ENCODE data around the gene AQP12B. TPM values are rescaled to one million over a fixed set of nuclear protein-coding genes. Genes with fewer than 3 reads are reported as not detected.
A peak's percentile ranks its signal among the peaks of the same experiment; 100 is the strongest.

Gene AQP12B
- total RNA-seq, 2 experiments from 2014 or later, result not detected

- H3K27me3 Mint-ChIP-seq, result peaks cover 16% of the 10 kb centered on the region
- intact Hi-C loops (cut with micrococcal nuclease), result no loop called here
- H3K9me3 Mint-ChIP-seq, result no peaks in the 10 kb centered on the region
- ChIA-PET POLR2A (interaction anchor here (1.2 kb wide), 1 partner anchor 29 kb away, joined by 3 read pairs; no protein-coding TSS in a partner anchor), CTCF (no interaction called here)
- no peaks in the 10 kb centered on the region for H3K36me3 Mint-ChIP-seq
- DNase-seq, result peak; percentile 43
- H3K27ac Mint-ChIP-seq, result no peak overlapping the region
- no peak overlapping the region for H3K4me3 Mint-ChIP-seq
- H3K4me1 Mint-ChIP-seq (ENCODE audit: low read depth), result peaks cover 10% of the 10 kb centered on the region
Observed at GRCh38 chr2:240655931-240656886, 26.5 kb downstream of the AQP12B start.

DNA sequence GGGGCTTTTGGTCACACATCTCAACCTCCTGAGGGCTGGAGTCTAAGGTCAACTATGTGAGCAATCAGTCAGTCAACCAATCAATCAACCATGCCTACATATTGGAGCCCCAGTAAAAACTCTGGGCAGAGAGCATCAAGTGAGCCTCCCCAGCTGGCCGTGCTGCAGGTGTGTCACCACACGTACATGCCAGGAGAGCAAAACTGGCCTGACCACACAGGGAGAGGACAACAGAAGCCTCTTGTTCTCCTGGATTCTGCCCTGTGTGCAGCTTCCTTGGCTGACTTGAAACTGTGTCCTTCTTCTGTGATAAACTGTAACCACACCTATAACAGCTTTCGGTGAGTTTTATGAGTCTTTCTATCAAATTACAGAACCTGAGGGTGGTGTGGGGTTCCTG lies 31.5 kb downstream of the AQP12B start:
- POLR2A ChIA-PET, result interaction anchor here (1.2 kb wide), 1 partner anchor 93 kb away, joined by 3 read pairs; no protein-coding TSS in a partner anchor
- CTCF ChIA-PET, result no interaction called here
- Mint-ChIP-seq H3K27me3 (peaks cover 44% of the 10 kb centered on the region), H3K27ac (no peak overlapping the region), H3K4me1 (ENCODE audit: low read depth) (peaks cover 5% of the 10 kb centered on the region), H3K4me3 (no peak overlapping the region), H3K9me3 (no peaks in the 10 kb centered on the region), H3K36me3 (no peaks in the 10 kb centered on the region)
- intact Hi-C loops (cut with micrococcal nuclease), result no loop called here
- no peak for DNase-seq

DNA sequence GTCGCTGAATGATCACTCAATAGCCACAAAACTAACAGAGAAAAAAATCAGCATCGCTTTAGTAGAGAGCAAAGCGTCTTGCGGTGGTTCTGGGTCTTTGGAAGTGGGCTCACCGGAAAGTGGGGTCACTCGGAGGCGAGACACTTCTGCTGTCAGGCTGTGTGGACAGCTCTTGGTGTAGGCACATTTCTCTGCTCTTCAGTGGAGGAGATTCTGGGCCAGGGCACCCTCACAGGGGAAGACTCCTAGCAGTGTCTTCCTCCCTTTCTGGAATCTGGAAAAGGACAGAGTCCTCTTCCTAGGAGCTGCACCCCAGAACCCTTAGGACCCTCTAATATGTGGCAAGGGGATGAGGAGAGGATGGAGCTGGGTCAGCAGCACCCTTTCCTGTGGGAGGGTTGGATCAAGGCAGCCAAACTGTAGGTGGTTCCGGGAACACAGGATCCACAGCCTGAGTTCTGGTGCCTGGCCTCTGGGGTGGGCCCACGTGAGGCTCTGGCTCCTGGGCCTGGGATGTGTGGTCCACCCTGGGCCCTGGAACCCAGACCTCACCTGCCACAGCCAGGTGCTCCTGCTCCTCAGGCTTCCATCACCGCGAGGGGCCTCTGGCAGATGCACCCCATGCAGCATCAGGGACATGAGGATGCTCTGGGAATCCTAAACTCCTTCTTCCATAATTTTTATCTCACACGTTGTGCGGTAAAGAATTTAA lies 32.3 kb downstream of the AQP12B start:
- no peak for DNase-seq
- intact Hi-C loops (cut with micrococcal nuclease), result no loop called here
- Mint-ChIP-seq H3K4me3 (no peak overlapping the region), H3K9me3 (no peaks in the 10 kb centered on the region), H3K27ac (no peak overlapping the region), H3K27me3 (peaks cover 44% of the 10 kb centered on the region), H3K36me3 (no peaks in the 10 kb centered on the region), H3K4me1 (ENCODE audit: low read depth) (peaks cover 5% of the 10 kb centered on the region)
- CTCF ChIA-PET, result no interaction called here
- POLR2A ChIA-PET, result no interaction called here

DNA sequence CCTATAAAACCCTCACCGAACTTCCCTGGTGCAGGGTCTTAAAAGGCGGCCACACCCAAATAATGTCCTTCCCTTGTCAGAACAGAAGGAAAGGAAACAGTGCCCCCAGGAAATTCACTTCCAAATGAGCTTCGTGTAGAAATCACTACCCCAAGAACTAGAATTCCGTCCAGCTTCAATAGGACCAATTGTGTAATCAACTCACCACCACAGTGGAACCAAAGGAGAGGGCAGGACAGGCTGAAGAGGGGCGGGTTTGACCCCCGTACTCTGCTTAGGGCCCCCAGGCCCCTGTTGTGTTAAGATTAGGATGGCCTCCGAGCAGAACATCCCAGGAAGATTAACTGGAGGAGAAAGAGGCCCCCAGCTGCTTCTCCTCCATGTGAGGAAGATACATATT lies 33.4 kb downstream of the AQP12B start:
- peaks cover 2% of the 10 kb centered on the region for H3K4me1 Mint-ChIP-seq (ENCODE audit: low read depth)
- CTCF ChIA-PET, result no interaction called here
- peaks cover 34% of the 10 kb centered on the region for H3K27me3 Mint-ChIP-seq
- H3K36me3 Mint-ChIP-seq, result no peaks in the 10 kb centered on the region
- no peak overlapping the region for H3K27ac Mint-ChIP-seq
- no peaks in the 10 kb centered on the region for H3K9me3 Mint-ChIP-seq
- intact Hi-C loops (cut with micrococcal nuclease), result no loop called here
- POLR2A ChIA-PET, result no interaction called here
- H3K4me3 Mint-ChIP-seq, result no peak overlapping the region
- no peak for DNase-seq

DNA sequence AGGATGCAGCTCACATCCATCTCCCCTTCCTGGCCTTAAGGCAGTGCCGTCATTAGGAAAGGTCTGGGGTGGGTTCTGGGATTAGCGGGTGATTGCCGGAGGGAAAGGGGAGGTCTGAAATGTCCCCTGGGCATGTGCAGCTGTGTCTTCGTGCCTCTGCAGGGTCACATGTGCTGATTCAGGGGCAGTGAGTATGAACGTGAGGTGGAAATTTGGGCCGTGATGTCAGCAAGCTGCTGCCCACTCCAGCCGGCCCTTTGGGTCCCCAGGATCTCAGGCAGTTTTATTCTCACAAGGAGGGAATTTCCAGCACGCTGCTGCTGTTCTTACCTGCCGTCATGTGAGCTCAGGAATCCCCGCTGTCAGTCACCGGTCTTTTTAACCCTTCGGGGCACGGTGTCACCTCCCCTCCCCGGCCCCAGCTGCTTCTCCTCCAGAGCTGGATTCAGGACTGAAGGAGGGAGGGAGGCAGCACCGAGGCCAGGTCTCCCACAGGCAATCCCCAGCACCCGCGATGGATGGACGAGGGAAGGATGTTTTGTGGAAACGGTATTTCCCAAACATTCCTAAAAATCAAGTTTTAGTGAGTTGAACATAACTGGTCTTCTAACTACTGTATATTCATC lies 33.9 kb downstream of the AQP12B start:
- no peak for DNase-seq
- Mint-ChIP-seq H3K9me3 (no peaks in the 10 kb centered on the region), H3K4me3 (no peak overlapping the region), H3K36me3 (no peaks in the 10 kb centered on the region), H3K27ac (no peak overlapping the region), H3K4me1 (ENCODE audit: low read depth) (peaks cover 2% of the 10 kb centered on the region), H3K27me3 (peaks cover 33% of the 10 kb centered on the region)
- POLR2A ChIA-PET, result no interaction called here
- intact Hi-C loops (cut with micrococcal nuclease), result no loop called here
- CTCF ChIA-PET, result no interaction called here

DNA sequence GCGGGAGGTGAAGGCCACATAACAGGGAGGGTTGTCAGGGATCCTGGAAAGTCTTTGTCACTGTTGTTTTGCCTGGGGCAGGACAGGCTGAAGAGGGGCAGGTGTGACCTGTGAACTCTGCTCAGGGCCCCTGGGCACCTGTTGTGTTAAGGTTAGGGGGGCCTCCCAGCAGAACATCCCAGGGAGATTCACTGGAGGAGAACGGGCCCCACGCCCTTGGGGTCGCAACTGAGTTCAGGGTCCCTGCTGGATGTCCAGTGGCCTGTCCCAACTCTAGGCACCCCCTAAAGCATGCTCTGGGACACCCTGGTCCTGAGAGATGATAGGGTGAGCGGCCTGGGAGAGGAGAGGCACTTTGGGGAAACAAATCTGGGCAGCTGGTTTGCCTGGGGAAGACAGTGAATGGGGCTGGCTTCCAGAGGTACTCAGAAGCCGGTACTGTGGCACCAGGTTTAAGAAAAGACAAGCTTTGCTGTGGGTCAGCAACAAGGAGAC lies 34.5 kb downstream of the AQP12B start:
- Mint-ChIP-seq H3K27ac (no peak overlapping the region), H3K4me1 (ENCODE audit: low read depth) (peaks cover 2% of the 10 kb centered on the region), H3K4me3 (no peak overlapping the region), H3K27me3 (peaks cover 32% of the 10 kb centered on the region), H3K36me3 (no peaks in the 10 kb centered on the region), H3K9me3 (no peaks in the 10 kb centered on the region)
- intact Hi-C loops (cut with micrococcal nuclease), result no loop called here
- CTCF ChIA-PET, result no interaction called here
- POLR2A ChIA-PET, result no interaction called here
- no peak for DNase-seq

- CTCF ChIA-PET, result no interaction called here
- intact Hi-C loops (cut with micrococcal nuclease), result no loop called here
Observed at GRCh38 chr2:240647503-240648154, 35.1 kb downstream of the AQP12B start.

DNA sequence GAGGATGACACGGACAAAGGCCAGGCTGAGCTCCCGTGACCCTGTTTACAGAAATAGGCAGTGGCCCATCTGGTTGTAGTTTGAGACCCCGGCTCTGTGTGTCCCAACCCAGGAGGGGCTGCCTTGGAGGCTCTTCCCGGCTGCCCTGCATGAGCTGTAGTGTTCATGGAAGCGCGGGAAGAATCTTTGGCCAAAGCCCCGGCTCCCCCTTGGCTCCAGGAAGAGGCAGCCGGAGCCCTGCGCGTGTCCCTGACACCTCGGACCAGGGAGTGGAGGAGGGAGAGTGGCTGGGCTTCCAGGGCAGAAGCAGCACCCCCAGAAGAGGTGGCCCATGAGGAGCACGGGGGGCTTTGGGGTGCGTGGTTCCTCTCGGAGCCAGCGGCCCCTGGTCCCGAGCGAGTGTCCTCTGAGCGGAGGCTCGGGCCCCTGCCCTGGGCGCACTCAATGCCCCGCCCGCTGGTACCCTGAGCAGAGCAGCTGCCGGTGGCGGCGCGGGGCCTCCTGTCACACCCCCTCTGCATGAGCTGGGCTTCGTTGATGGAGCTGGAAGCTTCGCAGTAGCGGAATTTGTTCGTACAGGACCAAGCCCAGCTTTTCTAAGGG lies 35.7 kb downstream of the AQP12B start:
- no peak overlapping the region for H3K4me3 Mint-ChIP-seq
- ChIA-PET POLR2A (no interaction called here), CTCF (no interaction called here)

More at GRCh38 chr2:240647503-240648154, 35.1 kb downstream of the AQP12B start:
- no peak overlapping the region for H3K27ac Mint-ChIP-seq
- DNase-seq, result no peak
- H3K36me3 Mint-ChIP-seq, result no peaks in the 10 kb centered on the region
- peaks cover 30% of the 10 kb centered on the region for H3K27me3 Mint-ChIP-seq
- peaks cover 2% of the 10 kb centered on the region for H3K4me1 Mint-ChIP-seq (ENCODE audit: low read depth)
- H3K9me3 Mint-ChIP-seq, result no peaks in the 10 kb centered on the region
- H3K4me3 Mint-ChIP-seq, result no peak overlapping the region
- POLR2A ChIA-PET, result no interaction called here

DNA sequence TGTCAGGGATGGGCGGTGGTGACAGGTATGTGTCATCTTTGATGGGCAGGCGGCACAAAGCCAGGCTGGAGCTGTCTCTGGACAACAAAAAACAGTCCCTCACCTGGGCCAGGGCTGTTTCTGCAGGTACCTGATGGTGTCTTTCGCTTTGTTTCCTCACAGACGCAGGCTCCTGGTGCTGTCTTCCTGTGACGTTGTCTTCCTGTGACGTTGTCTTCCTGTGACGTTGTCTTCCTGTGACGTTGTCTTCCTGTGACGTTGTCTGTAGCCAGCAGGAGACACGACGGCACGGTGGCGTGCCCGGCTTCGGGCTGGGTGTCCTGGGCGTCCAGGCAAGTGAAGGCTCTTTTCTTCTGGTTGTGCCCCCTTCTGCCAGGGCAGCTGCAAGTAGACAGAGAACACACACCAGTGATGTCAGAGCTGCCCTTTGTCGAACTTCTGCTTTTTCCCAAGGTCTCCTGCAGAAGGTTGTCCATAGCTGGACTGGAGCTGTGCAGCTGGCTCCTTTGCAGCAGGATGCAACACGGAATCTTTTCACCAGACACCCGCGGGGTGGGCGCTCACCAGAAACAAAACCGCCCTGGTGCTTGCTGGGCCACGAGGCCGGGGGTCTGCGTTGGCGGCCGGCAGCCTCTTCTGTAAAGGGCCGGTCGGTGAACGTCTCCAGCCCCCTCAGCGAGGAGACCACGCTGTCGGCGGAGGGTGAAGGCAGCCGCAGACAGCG lies 36.3 kb downstream of the AQP12B start:
- Mint-ChIP-seq H3K27ac (no peak overlapping the region), H3K4me3 (no peak overlapping the region), H3K36me3 (no peaks in the 10 kb centered on the region), H3K27me3 (peaks cover 27% of the 10 kb centered on the region), H3K9me3 (no peaks in the 10 kb centered on the region), H3K4me1 (ENCODE audit: low read depth) (peaks cover 2% of the 10 kb centered on the region)
- DNase-seq, result peak; percentile 28
- intact Hi-C loops (cut with micrococcal nuclease), result no loop called here
- CTCF ChIA-PET, result no interaction called here
- POLR2A ChIA-PET, result no interaction called here

More for the DNA sequence above, 35.7 kb downstream of the AQP12B start:
- H3K9me3 Mint-ChIP-seq, result no peaks in the 10 kb centered on the region
- H3K4me1 Mint-ChIP-seq (ENCODE audit: low read depth), result peaks cover 2% of the 10 kb centered on the region
- no peaks in the 10 kb centered on the region for H3K36me3 Mint-ChIP-seq
- no peak for DNase-seq
- intact Hi-C loops (cut with micrococcal nuclease), result no loop called here
- peaks cover 27% of the 10 kb centered on the region for H3K27me3 Mint-ChIP-seq
- H3K27ac Mint-ChIP-seq, result no peak overlapping the region

DNA sequence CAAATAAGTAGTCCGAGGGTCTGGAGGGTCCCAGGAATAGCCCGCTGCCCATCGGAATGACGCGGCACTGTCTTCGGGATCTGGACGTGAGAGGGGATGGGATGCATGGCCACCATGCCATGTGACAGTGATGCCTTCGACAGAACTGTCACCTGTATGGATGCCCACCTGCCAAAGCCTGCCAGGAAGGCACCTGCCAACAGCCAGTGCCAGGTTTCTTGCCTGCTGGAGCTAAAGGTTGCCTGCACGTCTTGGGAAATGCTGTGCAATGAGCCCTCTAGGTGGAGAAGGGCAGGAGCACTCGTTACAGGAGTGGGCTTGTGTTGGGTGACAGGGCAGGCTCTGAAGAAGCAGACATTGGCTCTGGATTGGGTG lies 36.9 kb downstream of the AQP12B start:
- H3K4me3 Mint-ChIP-seq, result no peak overlapping the region
- no peaks in the 10 kb centered on the region for H3K9me3 Mint-ChIP-seq
- no peaks in the 10 kb centered on the region for H3K36me3 Mint-ChIP-seq
- CTCF ChIA-PET, result no interaction called here
- intact Hi-C loops (cut with micrococcal nuclease), result no loop called here
- peaks cover 23% of the 10 kb centered on the region for H3K27me3 Mint-ChIP-seq
- H3K4me1 Mint-ChIP-seq (ENCODE audit: low read depth), result peaks cover 2% of the 10 kb centered on the region
- DNase-seq, result no peak
- no peak overlapping the region for H3K27ac Mint-ChIP-seq
- POLR2A ChIA-PET, result no interaction called here

- no peaks in the 10 kb centered on the region for H3K36me3 Mint-ChIP-seq
- no peaks in the 10 kb centered on the region for H3K9me3 Mint-ChIP-seq
- peaks cover 2% of the 10 kb centered on the region for H3K4me1 Mint-ChIP-seq (ENCODE audit: low read depth)
- H3K27me3 Mint-ChIP-seq, result peaks cover 21% of the 10 kb centered on the region
- DNase-seq, result no peak
- H3K4me3 Mint-ChIP-seq, result no peak overlapping the region
- ChIA-PET CTCF (no interaction called here), POLR2A (no interaction called here)
- intact Hi-C loops (cut with micrococcal nuclease), result no loop called here
- no peak overlapping the region for H3K27ac Mint-ChIP-seq
Observed at GRCh38 chr2:240645346-240645745, 37.3 kb downstream of the AQP12B start.
